ENCODE measurements around the gene STAT6.
"Not testable (repeated sequence)": the region's sequence is repeated elsewhere in the genome, so short reads cannot be mapped to it uniquely, and the experiment has no call there.

The STAT6 gene

DNA sequence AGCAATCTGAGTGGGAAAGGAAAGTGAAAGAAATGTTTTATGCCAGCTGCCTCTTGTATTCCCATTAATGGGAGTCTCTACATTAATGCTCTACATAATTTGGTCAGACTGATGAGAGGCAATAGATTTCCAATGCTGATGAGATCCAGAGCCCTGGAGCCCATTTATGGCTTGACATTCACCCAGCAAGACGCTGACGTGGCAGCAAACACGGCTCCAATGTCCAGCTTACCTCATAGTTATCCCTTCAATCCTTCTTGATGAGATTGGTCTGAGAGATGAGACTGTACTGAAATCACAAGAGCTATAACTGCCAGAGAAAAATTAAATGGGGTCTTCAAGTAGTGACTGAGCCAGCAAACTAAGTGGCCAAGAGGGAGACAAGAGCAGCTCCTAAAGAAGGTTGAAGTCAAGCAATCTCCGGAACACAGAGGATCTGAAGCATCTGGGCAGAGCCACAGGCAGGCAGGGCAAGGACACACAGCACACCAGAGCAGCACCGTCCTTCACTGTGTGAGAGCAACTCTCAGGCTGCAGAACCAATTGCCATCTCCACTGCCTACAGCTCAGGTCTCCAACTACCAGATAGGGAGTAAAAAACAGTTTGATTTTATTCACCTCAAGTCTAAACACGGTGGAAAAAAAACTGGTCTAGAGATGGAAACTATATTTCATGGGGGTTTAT lies 54.0 kb downstream of the STAT6 start:
- H3K4me3 ChIP-seq (ENCODE audit: low read depth, low read length): no peak overlapping the region
- TF ChIP-seq, protein P1, sequence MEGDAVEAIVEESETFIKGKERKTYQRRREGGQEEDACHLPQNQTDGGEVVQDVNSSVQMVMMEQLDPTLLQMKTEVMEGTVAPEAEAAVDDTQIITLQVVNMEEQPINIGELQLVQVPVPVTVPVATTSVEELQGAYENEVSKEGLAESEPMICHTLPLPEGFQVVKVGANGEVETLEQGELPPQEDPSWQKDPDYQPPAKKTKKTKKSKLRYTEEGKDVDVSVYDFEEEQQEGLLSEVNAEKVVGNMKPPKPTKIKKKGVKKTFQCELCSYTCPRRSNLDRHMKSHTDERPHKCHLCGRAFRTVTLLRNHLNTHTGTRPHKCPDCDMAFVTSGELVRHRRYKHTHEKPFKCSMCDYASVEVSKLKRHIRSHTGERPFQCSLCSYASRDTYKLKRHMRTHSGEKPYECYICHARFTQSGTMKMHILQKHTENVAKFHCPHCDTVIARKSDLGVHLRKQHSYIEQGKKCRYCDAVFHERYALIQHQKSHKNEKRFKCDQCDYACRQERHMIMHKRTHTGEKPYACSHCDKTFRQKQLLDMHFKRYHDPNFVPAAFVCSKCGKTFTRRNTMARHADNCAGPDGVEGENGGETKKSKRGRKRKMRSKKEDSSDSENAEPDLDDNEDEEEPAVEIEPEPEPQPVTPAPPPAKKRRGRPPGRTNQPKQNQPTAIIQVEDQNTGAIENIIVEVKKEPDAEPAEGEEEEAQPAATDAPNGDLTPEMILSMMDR (IDR thresholded peaks at IDR 0.05): no peak
- no peak overlapping the region for H2AFZ ChIP-seq
- no peaks in the 10 kb centered on the region for H3K27me3 ChIP-seq (ENCODE audit: control insufficient read depth, insufficient read depth, low read length)
- H3K27ac ChIP-seq: no peak overlapping the region
- H3K9ac ChIP-seq: no peak overlapping the region
- no peaks in the 10 kb centered on the region for H3K4me1 ChIP-seq
- no peaks in the 10 kb centered on the region for H3K79me2 ChIP-seq
- no peak overlapping the region for H3K4me2 ChIP-seq (ENCODE audit: low read length)
- H3K36me3 ChIP-seq (ENCODE audit: control insufficient read depth, insufficient read depth, low read length): no peaks in the 10 kb centered on the region
- H3K9me3 ChIP-seq (ENCODE audit: control insufficient read depth, low read length): no peaks in the 10 kb centered on the region

DNA sequence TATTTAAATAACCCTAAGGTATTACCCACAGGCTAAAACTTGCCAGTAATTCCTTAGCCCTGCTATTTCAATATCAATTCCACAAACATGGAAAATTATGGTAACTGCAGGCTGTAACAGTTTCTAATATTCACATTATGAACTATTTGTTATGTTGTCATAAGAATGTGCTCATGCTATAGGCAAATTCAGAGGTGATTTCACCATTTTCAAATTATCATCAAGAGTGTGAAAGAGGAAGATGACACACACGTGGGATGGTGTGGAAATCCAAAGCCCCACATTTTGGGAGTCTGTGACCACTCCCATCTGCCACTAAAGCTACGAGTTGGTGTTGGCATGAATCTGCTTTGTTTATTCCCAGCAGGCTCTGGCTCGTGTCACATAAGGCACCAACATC lies 55.3 kb downstream of the STAT6 start:
- Histone ChIP-seq H3K4me2 (ENCODE audit: low read length) (no peak overlapping the region), H3K4me1 (no peaks in the 10 kb centered on the region), H3K36me3 (ENCODE audit: control insufficient read depth, insufficient read depth, low read length) (no peaks in the 10 kb centered on the region), H3K27me3 (ENCODE audit: control insufficient read depth, insufficient read depth, low read length) (no peaks in the 10 kb centered on the region), H3K27ac (no peak overlapping the region), H2AFZ (no peak overlapping the region), H3K79me2 (no peaks in the 10 kb centered on the region), H3K4me3 (ENCODE audit: low read depth, low read length) (no peak overlapping the region), H3K9me3 (ENCODE audit: control insufficient read depth, low read length) (no peaks in the 10 kb centered on the region), H3K9ac (no peak overlapping the region)
- TF ChIP-seq, protein P1 (IDR thresholded peaks at IDR 0.05): no peak

DNA sequence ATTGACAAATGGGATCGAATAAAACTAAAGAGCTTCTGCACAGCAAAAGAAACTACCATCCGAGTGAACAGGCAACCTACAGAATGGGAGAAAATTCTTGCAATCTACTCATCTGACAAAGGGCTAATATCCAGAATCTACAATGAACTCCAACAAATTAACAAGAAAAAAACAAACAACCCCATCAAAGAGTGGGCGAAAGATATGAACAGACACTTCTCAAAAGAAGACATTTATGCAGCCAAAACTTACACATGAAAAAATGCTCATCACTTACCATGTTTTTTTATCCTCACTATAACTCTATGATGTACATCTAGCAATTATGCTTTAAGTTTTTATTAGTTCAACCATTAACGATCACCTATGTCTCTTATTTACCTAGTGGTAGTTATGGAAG lies 57.3 kb downstream of the STAT6 start:
- not testable (repeated sequence) for H3K79me2 ChIP-seq; H3K4me3 ChIP-seq (ENCODE audit: low read depth, low read length); H3K27me3 ChIP-seq (ENCODE audit: control insufficient read depth, insufficient read depth, low read length); H3K9ac ChIP-seq; H3K27ac ChIP-seq; H3K36me3 ChIP-seq (ENCODE audit: control insufficient read depth, insufficient read depth, low read length); H3K9me3 ChIP-seq (ENCODE audit: control insufficient read depth, low read length); H2AFZ ChIP-seq; H3K4me2 ChIP-seq (ENCODE audit: low read length); H3K4me1 ChIP-seq

DNA sequence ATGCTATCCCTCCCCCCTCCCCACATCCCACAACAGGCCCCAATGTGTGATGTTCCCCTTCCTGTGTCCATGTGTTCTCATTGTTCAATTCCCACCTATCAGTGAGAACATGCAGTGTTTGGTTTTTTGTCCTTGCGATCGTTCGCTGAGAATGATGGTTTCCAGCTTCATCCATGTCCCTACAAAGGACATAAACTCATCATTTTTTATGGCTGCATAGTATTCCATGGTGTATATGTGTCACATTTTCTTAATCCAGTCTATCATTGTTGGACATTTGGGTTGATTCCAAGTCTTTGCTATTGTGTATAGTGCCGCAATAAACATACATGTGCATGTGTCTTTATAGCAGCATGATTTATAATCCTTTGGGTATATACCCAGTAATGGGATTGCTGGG lies 58.0 kb downstream of the STAT6 start:
- not testable (repeated sequence) for H3K4me2 ChIP-seq (ENCODE audit: low read length); H3K9ac ChIP-seq; H3K27me3 ChIP-seq (ENCODE audit: control insufficient read depth, insufficient read depth, low read length); H3K79me2 ChIP-seq; H3K4me3 ChIP-seq (ENCODE audit: low read depth, low read length); H3K9me3 ChIP-seq (ENCODE audit: control insufficient read depth, low read length); H3K36me3 ChIP-seq (ENCODE audit: control insufficient read depth, insufficient read depth, low read length); H2AFZ ChIP-seq; H3K27ac ChIP-seq; H3K4me1 ChIP-seq

DNA sequence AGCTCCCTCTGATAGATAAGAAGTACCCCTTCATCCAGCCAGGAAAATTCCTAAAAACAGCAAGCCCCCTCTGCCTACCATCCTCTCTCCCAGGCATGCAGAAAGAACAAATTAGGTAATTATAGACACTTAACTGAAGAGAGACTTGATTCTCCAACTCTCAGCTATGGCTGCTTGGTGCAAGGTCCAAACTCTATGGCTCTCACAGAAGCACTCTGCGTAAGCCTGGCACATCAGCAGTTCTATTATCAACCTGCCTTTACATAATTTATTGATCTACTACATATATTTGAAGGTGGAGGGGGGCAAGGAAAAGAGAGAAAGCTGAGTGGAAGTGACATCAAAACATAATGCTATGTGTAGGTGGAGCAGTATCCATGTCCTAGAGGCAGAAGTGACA lies 60.2 kb downstream of the STAT6 start:
- H2AFZ ChIP-seq: no peak overlapping the region
- H3K36me3 ChIP-seq (ENCODE audit: control insufficient read depth, insufficient read depth, low read length): no peaks in the 10 kb centered on the region
- H3K27me3 ChIP-seq (ENCODE audit: control insufficient read depth, insufficient read depth, low read length): no peaks in the 10 kb centered on the region
- no peaks in the 10 kb centered on the region for H3K4me1 ChIP-seq
- H3K79me2 ChIP-seq: no peaks in the 10 kb centered on the region
- no peak overlapping the region for H3K4me3 ChIP-seq (ENCODE audit: low read depth, low read length)
- H3K27ac ChIP-seq: no peak overlapping the region
- H3K9me3 ChIP-seq (ENCODE audit: control insufficient read depth, low read length): no peaks in the 10 kb centered on the region
- H3K9ac ChIP-seq: no peak overlapping the region
- H3K4me2 ChIP-seq (ENCODE audit: low read length): no peak overlapping the region
- TF ChIP-seq, protein P1 (IDR thresholded peaks at IDR 0.05): no peak

DNA sequence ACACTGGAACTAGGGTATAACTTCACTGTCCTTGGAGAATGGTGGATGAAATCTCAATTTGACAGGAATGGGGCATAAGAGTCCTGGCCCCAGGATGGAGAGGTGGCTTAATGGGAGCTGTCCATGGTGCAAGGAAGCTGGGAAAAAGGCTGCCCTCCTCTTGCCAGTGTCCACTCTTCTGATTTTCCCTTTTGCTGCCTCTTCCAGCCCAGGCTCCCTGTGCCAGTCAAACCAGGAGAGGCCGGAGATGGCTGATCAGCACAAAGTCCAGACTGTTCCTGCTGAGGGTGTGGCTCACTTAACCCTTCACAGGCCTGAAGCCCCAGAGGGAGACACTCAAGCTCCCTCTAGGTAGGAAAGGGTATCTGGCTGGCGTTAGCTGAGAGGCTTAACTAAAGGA lies 61.3 kb downstream of the STAT6 start, which contains the start of gene MYO1A:
MYO1A (minus strand) TSS at position 240 of the 400 bp plus-strand sequence. CDS start 1,806 bp downstream, outside the sequence.
- TF ChIP-seq, protein P1 (IDR thresholded peaks at IDR 0.05): no peak
- no peaks in the 10 kb centered on the region for H3K9me3 ChIP-seq (ENCODE audit: control insufficient read depth, low read length)
- no peak within 1 kb of the TSS for H3K27ac ChIP-seq
- no peak within 1 kb of the TSS for H3K4me2 ChIP-seq (ENCODE audit: low read length)
- no peak within 1 kb of the TSS for H2AFZ ChIP-seq
- no peak within 1 kb of the TSS for H3K4me3 ChIP-seq (ENCODE audit: low read depth, low read length)
- no peaks in the 10 kb centered on the region for H3K36me3 ChIP-seq (ENCODE audit: control insufficient read depth, insufficient read depth, low read length)
- H3K4me1 ChIP-seq: no peaks in the 10 kb centered on the region
- H3K79me2 ChIP-seq: no peaks in the 10 kb centered on the region
- H3K9ac ChIP-seq: no peak within 1 kb of the TSS
- no peaks in the 10 kb centered on the region for H3K27me3 ChIP-seq (ENCODE audit: control insufficient read depth, insufficient read depth, low read length)
